HEK293 (cell line): ENCODE measurements around the gene PINLYP.
A peak's percentile ranks its signal among the peaks of the same experiment; 100 is the strongest.

Experiments used
- CTCF ChIA-PET: fragments of 350-600 bp; formaldehyde crosslinking; extraction: SDS; loops from one replicate; lab custom pipeline; 2021; ENCODE audit warnings: antibody characterized with exemption; lab: Yijun Ruan, JAX
- POLR2A ChIA-PET: fragments of 300-600 bp; formaldehyde crosslinking; extraction: SDS; loops from one replicate; lab custom pipeline; 2020; ENCODE audit warnings: antibody characterized with exemption, inconsistent platforms; lab: Yijun Ruan, JAX
- H3K27ac ChIP-seq: fragments of 200-500 bp; sonication (Bioruptor generic); 2 replicates; pipeline ENCODE4 v1.5.1; 2014; ENCODE audit warnings: low read depth, low read length, control low read depth, inconsistent platforms; ENCODE audit errors: extremely low read depth
- H3K36me3 ChIP-seq, 2 experiments: fragments of 200-500 bp in 1 of 2; sonication (Bioruptor generic) in 1 of 2; 1 replicate in 1 of 2; 2 replicates in 1 of 2; pipeline ENCODE4 v1.5.1; 2014 to 2017; ENCODE audit warnings: inconsistent platforms in 2 of 2, low read length in 2 of 2; ENCODE audit not compliant: control insufficient read depth in 2 of 2, insufficient read depth in 1 of 2
- H3K4me1 ChIP-seq: fragments of 200-500 bp; sonication (Bioruptor generic); 2 replicates; pipeline ENCODE4 v1.5.1; 2014; ENCODE audit warnings: mild to moderate bottlenecking, low read length, inconsistent platforms; ENCODE audit not compliant: control insufficient read depth, insufficient read depth
- H3K4me3 ChIP-seq: 2 replicates; pipeline ENCODE4 v1.5.1; 2011; ENCODE audit warnings: low read depth, mild to moderate bottlenecking, control low read depth, low read length, moderate library complexity
- H3K9me3 ChIP-seq: fragments of 200-500 bp; sonication (Bioruptor generic); 2 replicates; pipeline ENCODE4 v1.5.1; 2014; ENCODE audit warnings: low read depth, low read length, inconsistent platforms; ENCODE audit not compliant: control insufficient read depth, insufficient read depth
- AEBP2 ChIP-seq: fragments of 450-650 bp; formaldehyde crosslinking; IDR thresholded peaks from 2 replicates; pipeline ENCODE4 v1.5.1; 2016; ENCODE audit warnings: missing biosample characterization, missing genetic modification characterization, borderline replicate concordance
- GFI1B ChIP-seq: fragments of 450-650 bp; formaldehyde crosslinking; IDR thresholded peaks from 2 replicates; pipeline ENCODE4 v1.5.1; 2016; ENCODE audit warnings: missing biosample characterization, missing genetic modification characterization
- GLIS1 ChIP-seq: fragments of 450-650 bp; formaldehyde crosslinking; IDR thresholded peaks from 2 replicates; pipeline ENCODE4 v1.5.1; 2016; ENCODE audit warnings: missing biosample characterization, missing genetic modification characterization
- GLIS2 ChIP-seq: fragments of 450-650 bp; formaldehyde crosslinking; IDR thresholded peaks from 2 replicates; pipeline ENCODE4 v1.5.1; 2016; ENCODE audit warnings: missing biosample characterization, missing genetic modification characterization
- REST ChIP-seq: fragments of 450-650 bp; formaldehyde crosslinking; IDR thresholded peaks from 2 replicates; pipeline ENCODE4 v1.5.1; 2016; ENCODE audit warnings: missing biosample characterization, missing genetic modification characterization
- SCRT2 ChIP-seq: fragments of 450-650 bp; formaldehyde crosslinking; IDR thresholded peaks from 2 replicates; pipeline ENCODE4 v1.5.1; 2016; ENCODE audit warnings: missing biosample characterization, missing genetic modification characterization
- ZBTB20 ChIP-seq: fragments of 450-650 bp; formaldehyde crosslinking; IDR thresholded peaks from 2 replicates; pipeline ENCODE4 v1.5.1; 2016; ENCODE audit warnings: missing biosample characterization, missing genetic modification characterization
- ZNF140 ChIP-seq: fragments of 450-650 bp; formaldehyde crosslinking; IDR thresholded peaks from 2 replicates; pipeline ENCODE4 v1.5.1; 2016; ENCODE audit warnings: missing biosample characterization, missing genetic modification characterization
- ZNF174 ChIP-seq: fragments of 450-650 bp; formaldehyde crosslinking; IDR thresholded peaks from 2 replicates; pipeline ENCODE4 v1.5.0; 2017; ENCODE audit warnings: missing biosample characterization, mild to moderate bottlenecking, missing genetic modification characterization
- ZNF184 ChIP-seq: fragments of 450-650 bp; IDR thresholded peaks from 2 replicates; pipeline ENCODE4 v1.5.1; 2018; ENCODE audit warnings: missing biosample characterization, mild to moderate bottlenecking, missing genetic modification characterization
- ZNF2 ChIP-seq: fragments of 450-650 bp; formaldehyde crosslinking; IDR thresholded peaks from 2 replicates; pipeline ENCODE4 v1.5.1; 2016; ENCODE audit warnings: missing biosample characterization, missing genetic modification characterization
- ZNF23 ChIP-seq: fragments of 450-650 bp; formaldehyde crosslinking; IDR thresholded peaks from 2 replicates; pipeline ENCODE4 v1.5.1; 2016; ENCODE audit warnings: missing biosample characterization, missing genetic modification characterization, borderline replicate concordance
- ZNF280C ChIP-seq: fragments of 450-650 bp; formaldehyde crosslinking; IDR thresholded peaks from 2 replicates; pipeline ENCODE4 v1.5.1; 2016; ENCODE audit warnings: missing biosample characterization, missing genetic modification characterization
- ZNF292 ChIP-seq: fragments of 450-650 bp; formaldehyde crosslinking; IDR thresholded peaks from 2 replicates; pipeline ENCODE4 v1.5.1; 2016; ENCODE audit warnings: low read depth, missing biosample characterization, missing genetic modification characterization, borderline replicate concordance
- ZNF416 ChIP-seq: fragments of 450-650 bp; formaldehyde crosslinking; IDR thresholded peaks from 2 replicates; pipeline ENCODE4 v1.5.1; 2016; ENCODE audit warnings: missing biosample characterization, missing genetic modification characterization
- ZNF449 ChIP-seq: fragments of 450-650 bp; formaldehyde crosslinking; IDR thresholded peaks from 2 replicates; pipeline ENCODE4 v1.5.1; 2017; ENCODE audit warnings: missing biosample characterization, mild to moderate bottlenecking, missing genetic modification characterization, moderate library complexity
- ZNF510 ChIP-seq: fragments of 450-650 bp; formaldehyde crosslinking; IDR thresholded peaks from 2 replicates; pipeline ENCODE4 v1.5.1; 2018; ENCODE audit warnings: mild to moderate bottlenecking, missing genetic modification characterization, missing biosample characterization; ENCODE audit not compliant: insufficient replicate concordance
- ZNF529 ChIP-seq: fragments of 450-650 bp; formaldehyde crosslinking; IDR thresholded peaks from 2 replicates; pipeline ENCODE4 v1.5.1; 2017; ENCODE audit warnings: missing genetic modification characterization, missing biosample characterization; ENCODE audit not compliant: insufficient replicate concordance
- ZNF701 ChIP-seq: fragments of 450-650 bp; formaldehyde crosslinking; IDR thresholded peaks from 2 replicates; pipeline ENCODE4 v1.5.1; 2016; ENCODE audit warnings: missing biosample characterization, missing genetic modification characterization

The PINLYP gene

GRCh38 chr19:43552198-43552450 lies 23.5 kb upstream of the PINLYP start:
- no peaks in the 10 kb centered on the region for H3K4me1 ChIP-seq
- POLR2A ChIA-PET, result no interaction called here
- peaks cover 72 to 85% of the 10 kb centered on the region in 2 experiments for H3K36me3 ChIP-seq
- TF ChIP-seq GLIS2 (tag by site-specific recombination) (0 out of 2 replicates have a peak, but pooled peaks have one; percentile 5), ZNF2 (no peak), ZNF23 (tag by site-specific recombination) (no peak)
- no peak overlapping the region for H3K27ac ChIP-seq
- no peak overlapping the region for H3K4me3 ChIP-seq
- CTCF ChIA-PET, result interaction anchor here (1.1 to 8.2 kb wide), 3 partner anchors 14 to 43 kb away, joined by 4 to 138 read pairs (median 5); partner anchors contain the start of gene ZNF575
- H3K9me3 ChIP-seq, result no peaks in the 10 kb centered on the region

GRCh38 chr19:43552616-43553015 lies 23.0 kb upstream of the PINLYP start:
- H3K36me3 ChIP-seq, result peaks cover 72 to 85% of the 10 kb centered on the region in 2 experiments
- no peak overlapping the region for H3K27ac ChIP-seq
- TF ChIP-seq SCRT2, result no peak
- no peak for TF ChIP-seq ZNF449 (tag by site-specific recombination)
- no peak for TF ChIP-seq ZNF701 (tag by site-specific recombination)
- no peak for TF ChIP-seq GFI1B
- no peak for TF ChIP-seq REST (tag by site-specific recombination)
- TF ChIP-seq ZNF416 (tag by site-specific recombination), result no peak
- TF ChIP-seq GLIS1 (tag by site-specific recombination), result no peak
- TF ChIP-seq ZNF140 (tag by site-specific recombination), result no peak
- no peak for TF ChIP-seq ZNF184 (tag by site-specific recombination)
- no peak for TF ChIP-seq ZNF174 (tag by site-specific recombination)
- TF ChIP-seq ZBTB20, result no peak
- TF ChIP-seq AEBP2 (tag by site-specific recombination), result no peak
- no peak for TF ChIP-seq ZNF280C (tag by site-specific recombination)
- TF ChIP-seq ZNF510, result no peak
- no peak for TF ChIP-seq ZNF292 (tag by site-specific recombination)
- TF ChIP-seq ZNF529, result no peak
- no peak overlapping the region for H3K4me3 ChIP-seq
- POLR2A ChIA-PET, result no interaction called here
- no peaks in the 10 kb centered on the region for H3K9me3 ChIP-seq
- CTCF ChIA-PET, result interaction anchor here (1.7 to 8.2 kb wide), 4 partner anchors 15 to 42 kb away, joined by 4 to 167 read pairs (median 98); partner anchors contain the start of genes XRCC1 and ZNF575
- no peaks in the 10 kb centered on the region for H3K4me1 ChIP-seq
